RPMI7951 (cell line): Measurements from ENCODE around the gene GARIN3. TPM values are rescaled to one million over a fixed set of nuclear protein-coding genes. Genes with fewer than 3 reads are reported as not detected.
A peak's percentile ranks its signal among the peaks of the same experiment; 100 is the strongest.

Experiments used
- DNase-seq: peaks from one replicate; pipeline ENCODE4 v3.0.0-alpha.2; 2012; ENCODE audit warnings: low read depth
- total RNA-seq: library from RNA; depleted of rRNA; stranded (reverse); fragments of >200 nt; shearing (Covaris generic); gene quantifications from 2 replicates; pipeline ENCODE4 v1.2.3, GENCODE V29; 2014; rRNA removed

GARIN3 gene
- total RNA-seq, 1 experiment from 2014 or later: not detected

DNA sequence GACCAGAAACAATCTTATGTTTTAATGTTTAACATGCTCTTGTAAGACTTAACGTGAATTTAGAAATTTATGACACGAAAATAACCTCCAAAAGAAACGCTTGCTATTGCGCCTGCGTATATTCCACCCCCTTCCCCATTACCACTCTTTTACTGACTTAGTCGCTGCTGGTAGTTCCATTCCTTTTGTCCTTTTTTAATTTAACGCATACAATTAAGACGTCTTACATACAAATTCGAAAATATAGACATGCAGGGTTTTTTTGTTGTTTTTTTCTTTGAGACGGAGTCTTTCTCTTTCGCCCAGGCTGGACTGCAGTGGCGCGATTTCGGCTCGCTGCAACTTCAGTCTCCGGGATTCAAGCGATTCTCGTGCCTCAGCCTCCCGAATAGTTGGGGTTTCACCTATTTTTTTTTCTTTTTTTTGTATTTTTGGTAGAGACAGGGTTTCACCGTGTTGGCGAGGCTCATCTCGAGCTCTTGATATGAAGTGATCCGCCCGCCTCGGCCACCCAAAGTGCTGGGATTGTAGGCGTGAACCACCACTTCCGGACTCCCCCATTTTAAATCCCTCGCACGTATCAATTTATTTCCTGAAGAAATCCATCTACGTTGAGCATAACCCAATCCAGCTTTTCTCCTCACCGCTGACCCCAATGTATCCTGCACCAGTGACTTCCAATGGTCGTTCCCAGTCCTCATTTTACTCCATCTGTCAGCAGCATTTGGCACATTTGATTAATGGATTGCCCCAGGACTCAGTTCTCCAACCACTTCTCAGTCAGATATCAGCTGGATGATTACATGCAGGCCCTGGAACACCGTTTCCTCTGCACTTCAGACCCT, 22.7 kb downstream of the GARIN3 start:
- peak; percentile 48 for DNase-seq

GRCh38 chr5:157142317-157143126, 23.5 kb downstream of the GARIN3 start, which contains the start of gene MED7:
TSS of gene MED7 (minus strand) at chr5:157142865. CDS start at chr5:157139431, 3,434 bp downstream.
- DNase-seq: peak; percentile 98

DNA sequence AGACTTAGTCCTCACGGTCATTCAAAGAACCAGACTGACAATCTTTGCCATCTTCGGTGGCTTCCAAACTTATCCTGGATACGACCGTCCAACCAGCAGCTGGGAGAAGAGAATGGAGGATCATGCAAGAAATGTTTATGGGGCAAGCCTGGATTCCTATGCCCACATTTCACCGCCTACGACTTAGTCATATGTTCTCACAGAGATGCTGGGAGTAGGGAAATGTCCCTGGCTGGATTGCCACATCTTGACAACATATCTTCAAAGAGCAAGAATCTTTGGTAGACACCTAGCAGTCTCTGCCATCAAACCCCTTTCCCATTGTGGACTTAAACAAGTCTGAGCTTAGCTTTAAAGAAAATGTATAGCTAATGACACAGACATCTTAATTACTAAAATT, 28.4 kb downstream of the GARIN3 start:
- no peak for DNase-seq

- DNase-seq: no peak
Measured at GRCh38 chr5:157132281-157132612, 33.8 kb downstream of the GARIN3 start.

- peak; percentile 78 for DNase-seq
Measured at GRCh38 chr5:157130925-157131324, 35.1 kb downstream of the GARIN3 start.

DNA sequence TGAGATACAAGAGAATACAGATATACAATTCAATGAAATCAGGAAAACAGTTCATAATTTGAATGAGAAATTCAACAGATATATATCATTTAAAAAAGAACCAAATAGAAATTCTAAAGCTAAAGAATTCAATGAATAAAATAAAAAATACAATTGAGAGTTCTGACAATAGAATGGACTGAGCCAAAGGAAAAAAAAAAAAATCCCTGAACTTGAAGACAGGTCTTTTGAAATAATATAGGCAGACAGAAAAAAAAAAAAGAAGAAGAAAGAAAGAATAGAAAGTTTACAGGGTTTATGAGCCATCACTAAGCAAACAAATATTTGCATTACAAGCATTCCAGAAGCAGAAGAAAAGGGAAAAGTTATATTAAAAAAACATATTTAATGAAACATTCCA, 44.4 kb downstream of the GARIN3 start:
- DNase-seq: no peak

DNA sequence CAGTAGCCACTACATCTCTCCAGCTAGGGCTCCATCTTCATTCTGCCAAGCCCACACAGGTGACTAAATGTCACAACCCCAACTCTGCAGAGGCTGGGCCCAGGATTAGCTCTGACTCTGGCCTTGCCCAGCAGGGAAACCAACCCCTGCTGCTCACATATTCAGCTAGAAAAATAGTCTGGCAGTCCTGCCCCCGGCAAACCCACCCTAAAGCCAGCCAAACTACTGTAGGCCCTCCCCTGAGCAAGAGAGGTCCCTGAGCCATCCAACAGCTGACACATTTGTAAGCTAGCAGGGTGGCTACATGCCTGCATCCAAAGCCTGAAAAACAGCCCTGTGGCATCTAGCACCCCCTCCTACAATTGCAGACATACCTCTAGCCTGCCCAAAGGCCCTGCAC, 46.0 kb downstream of the GARIN3 start:
- DNase-seq: no peak

DNA sequence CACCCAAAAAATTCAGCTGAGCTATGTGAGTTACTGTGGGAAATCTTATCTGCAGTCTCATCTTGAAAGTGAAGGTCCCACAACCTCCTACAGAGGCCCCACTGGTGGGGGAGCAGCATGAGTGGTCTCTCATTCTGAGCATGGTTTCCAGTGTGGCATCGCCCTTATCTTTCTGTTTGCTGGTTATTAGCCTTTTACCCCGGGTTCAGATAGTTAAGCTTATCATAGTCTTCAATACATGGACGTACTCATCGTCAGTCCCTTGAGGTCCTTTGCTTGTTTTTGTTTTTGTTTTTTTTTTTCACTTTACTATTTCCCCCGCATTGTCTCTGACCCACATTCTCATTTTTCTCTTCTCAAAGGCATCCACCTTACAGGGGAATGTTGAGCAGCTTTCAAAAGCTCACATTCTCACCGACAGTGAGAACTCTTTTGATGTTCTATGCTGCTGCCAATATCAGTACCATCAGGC, 49.5 kb downstream of the GARIN3 start:
- no peak for DNase-seq

GRCh38 chr5:157115502-157115901, 50.6 kb downstream of the GARIN3 start:
- DNase-seq: no peak

GRCh38 chr5:157115012-157115411, 51.1 kb downstream of the GARIN3 start:
- DNase-seq: no peak

DNA sequence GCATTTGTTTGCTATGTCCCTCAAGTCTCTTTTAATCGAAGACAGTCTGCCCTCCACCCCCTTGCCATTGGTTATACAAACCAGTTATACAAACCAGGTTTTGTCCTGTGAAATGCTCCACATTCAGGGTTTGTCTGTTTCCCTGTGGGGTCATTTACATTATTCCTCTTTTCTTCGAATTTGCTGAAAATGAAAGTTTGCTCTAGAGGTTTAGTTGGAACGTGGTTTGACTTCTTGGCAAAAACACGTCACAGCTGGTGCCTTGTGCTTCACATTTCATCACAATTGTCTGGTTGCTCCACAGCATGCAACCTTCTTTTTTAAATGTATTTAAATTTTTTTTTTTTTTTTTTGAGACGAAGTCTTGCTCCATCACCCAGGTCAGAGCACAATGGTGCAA, 53.1 kb downstream of the GARIN3 start:
- DNase-seq: no peak

Other genes starting within 250 kb of the GARIN3 start
- not detected in 2 replicates for gene TIMD4, start 203.0 kb downstream of the GARIN3 start, total RNA-seq
- gene HAVCR1, start 107.1 kb downstream of the GARIN3 start, total RNA-seq: not detected in 2 replicates
- gene HAVCR2, start 57.2 kb downstream of the GARIN3 start, total RNA-seq: 0.84 and 2.0 TPM in 2 replicates
- gene MED7, start 23.4 kb downstream of the GARIN3 start, total RNA-seq: 17.8 and 20.9 TPM in 2 replicates
- gene ITK, start 14.6 kb upstream of the GARIN3 start, total RNA-seq: not detected in 2 replicates
- 0.10 and 0.36 TPM in 2 replicates for gene CYFIP2, start 99.9 kb upstream of the GARIN3 start, total RNA-seq